ENCODE data around the gene MRPS27. TPM values are rescaled to one million over a fixed set of nuclear protein-coding genes. Genes with fewer than 3 reads are reported as not detected.

The MRPS27 gene
- total RNA-seq, 2 donors from 2014 or later = 42.9 to 58.8 TPM

DNA sequence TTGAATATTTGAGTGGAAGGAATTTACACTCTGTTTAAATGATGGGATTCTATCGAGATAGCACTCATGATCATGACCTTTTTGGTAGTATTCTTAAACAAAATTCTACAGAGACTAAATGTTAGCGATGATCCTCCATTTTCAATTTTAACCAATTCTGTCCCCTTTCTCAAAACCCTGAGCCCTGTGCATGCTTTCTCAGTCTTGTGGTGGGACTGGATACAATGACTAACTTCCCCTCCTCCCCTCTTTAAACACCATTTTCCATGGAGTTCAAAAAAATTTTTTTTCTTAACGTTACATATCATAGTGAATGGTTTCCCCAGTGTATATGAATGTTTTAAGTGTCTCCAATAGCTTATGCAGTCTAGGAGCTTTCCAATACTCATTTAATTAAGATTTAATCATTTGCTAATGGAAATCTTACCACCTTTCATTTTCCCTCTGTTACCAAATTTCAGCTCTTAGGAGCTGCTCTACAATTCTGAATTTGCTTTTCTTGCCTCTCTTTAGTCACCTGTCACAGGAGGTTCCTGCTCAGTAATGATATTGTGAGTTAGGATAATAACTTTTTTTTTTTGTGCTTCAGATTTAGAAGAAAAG lies 111.6 kb downstream of the MRPS27 start:
- Histone ChIP-seq H3K9me3 (no peaks in the 10 kb centered on the region), H3K36me3 (peaks cover 36% of the 10 kb centered on the region), H3K27me3 (replicated peaks; ENCODE audit: insufficient read depth) (no peaks in the 10 kb centered on the region), H3K4me3 (no peak overlapping the region), H3K27ac (peak overlapping the region; percentile 27 to 46), H3K4me1 (ENCODE audit: control insufficient read depth in 1 of 2, low read depth in 2 of 2) (peaks cover 18 to 52% of the 10 kb centered on the region in 2 donors)
- no peak for ATAC-seq (ENCODE audit: insufficient number of reproducible peaks, low FRiP score, low read depth)
- TF ChIP-seq, protein P1, sequence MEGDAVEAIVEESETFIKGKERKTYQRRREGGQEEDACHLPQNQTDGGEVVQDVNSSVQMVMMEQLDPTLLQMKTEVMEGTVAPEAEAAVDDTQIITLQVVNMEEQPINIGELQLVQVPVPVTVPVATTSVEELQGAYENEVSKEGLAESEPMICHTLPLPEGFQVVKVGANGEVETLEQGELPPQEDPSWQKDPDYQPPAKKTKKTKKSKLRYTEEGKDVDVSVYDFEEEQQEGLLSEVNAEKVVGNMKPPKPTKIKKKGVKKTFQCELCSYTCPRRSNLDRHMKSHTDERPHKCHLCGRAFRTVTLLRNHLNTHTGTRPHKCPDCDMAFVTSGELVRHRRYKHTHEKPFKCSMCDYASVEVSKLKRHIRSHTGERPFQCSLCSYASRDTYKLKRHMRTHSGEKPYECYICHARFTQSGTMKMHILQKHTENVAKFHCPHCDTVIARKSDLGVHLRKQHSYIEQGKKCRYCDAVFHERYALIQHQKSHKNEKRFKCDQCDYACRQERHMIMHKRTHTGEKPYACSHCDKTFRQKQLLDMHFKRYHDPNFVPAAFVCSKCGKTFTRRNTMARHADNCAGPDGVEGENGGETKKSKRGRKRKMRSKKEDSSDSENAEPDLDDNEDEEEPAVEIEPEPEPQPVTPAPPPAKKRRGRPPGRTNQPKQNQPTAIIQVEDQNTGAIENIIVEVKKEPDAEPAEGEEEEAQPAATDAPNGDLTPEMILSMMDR (IDR thresholded peaks at IDR 0.05) = no peak
- DNase-seq (ENCODE audit: low spot score) = no peak

DNA sequence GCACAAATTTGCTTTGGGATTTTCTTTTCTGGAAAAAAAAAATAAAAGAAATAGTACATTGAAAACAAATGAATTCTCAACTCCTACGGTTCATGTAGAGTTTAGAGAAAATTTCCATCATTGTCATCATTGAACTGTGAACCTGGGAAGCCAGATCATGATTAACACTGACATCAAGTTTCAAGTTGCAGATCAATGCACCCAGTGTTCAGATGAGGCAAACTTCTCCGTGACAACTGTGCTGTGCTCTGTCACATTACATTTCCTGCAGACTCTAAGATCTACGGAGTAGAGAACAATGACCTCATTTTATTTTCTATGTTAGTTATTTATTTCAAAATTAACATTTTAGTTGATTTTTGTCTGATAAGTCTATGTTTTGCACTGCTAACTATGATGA lies 113.0 kb downstream of the MRPS27 start:
- H3K4me1 ChIP-seq (ENCODE audit: control insufficient read depth in 1 of 2, low read depth in 2 of 2) = peaks cover 18 to 60% of the 10 kb centered on the region in 2 donors
- no peaks in the 10 kb centered on the region for H3K27me3 ChIP-seq (replicated peaks; ENCODE audit: insufficient read depth)
- TF ChIP-seq, protein P1 (IDR thresholded peaks at IDR 0.05) = no peak
- peaks cover 36% of the 10 kb centered on the region for H3K36me3 ChIP-seq
- no peak for ATAC-seq (ENCODE audit: insufficient number of reproducible peaks, low FRiP score, low read depth)
- H3K27ac ChIP-seq = peak overlapping the region in 1 of 2 donors; percentile 15
- H3K9me3 ChIP-seq = no peaks in the 10 kb centered on the region
- DNase-seq (ENCODE audit: low spot score) = no peak
- no peak overlapping the region for H3K4me3 ChIP-seq

DNA sequence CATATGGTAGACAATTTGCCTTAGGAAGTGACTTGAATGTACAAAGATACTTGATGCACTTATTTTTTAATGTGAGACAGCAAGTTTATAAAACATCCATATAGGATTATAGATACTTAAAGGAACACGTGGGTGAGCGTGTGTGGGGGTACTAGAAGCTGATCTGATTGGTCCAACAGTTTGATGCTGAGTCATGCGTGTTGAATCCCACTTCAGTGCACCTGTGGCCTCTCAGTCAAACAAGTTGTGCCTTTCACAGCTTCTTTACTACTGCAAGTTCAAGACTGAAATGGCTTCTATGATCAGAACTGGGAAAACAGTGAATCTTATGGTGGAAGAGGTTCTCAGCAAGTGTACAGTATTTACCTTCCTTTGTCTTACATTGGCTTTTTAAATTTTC lies 113.9 kb downstream of the MRPS27 start:
- H3K4me3 ChIP-seq = no peak overlapping the region
- ATAC-seq (ENCODE audit: insufficient number of reproducible peaks, low FRiP score, low read depth) (no peak), DNase-seq (ENCODE audit: low spot score) (no peak)
- H3K27me3 ChIP-seq (replicated peaks; ENCODE audit: insufficient read depth) = no peaks in the 10 kb centered on the region
- peaks cover 36% of the 10 kb centered on the region for H3K36me3 ChIP-seq
- peaks cover 13 to 63% of the 10 kb centered on the region in 2 donors for H3K4me1 ChIP-seq (ENCODE audit: control insufficient read depth in 1 of 2, low read depth in 2 of 2)
- peak overlapping the region in 1 of 2 donors; percentile 16 for H3K27ac ChIP-seq
- H3K9me3 ChIP-seq = no peaks in the 10 kb centered on the region
- TF ChIP-seq, protein P1 (IDR thresholded peaks at IDR 0.05) = no peak

DNA sequence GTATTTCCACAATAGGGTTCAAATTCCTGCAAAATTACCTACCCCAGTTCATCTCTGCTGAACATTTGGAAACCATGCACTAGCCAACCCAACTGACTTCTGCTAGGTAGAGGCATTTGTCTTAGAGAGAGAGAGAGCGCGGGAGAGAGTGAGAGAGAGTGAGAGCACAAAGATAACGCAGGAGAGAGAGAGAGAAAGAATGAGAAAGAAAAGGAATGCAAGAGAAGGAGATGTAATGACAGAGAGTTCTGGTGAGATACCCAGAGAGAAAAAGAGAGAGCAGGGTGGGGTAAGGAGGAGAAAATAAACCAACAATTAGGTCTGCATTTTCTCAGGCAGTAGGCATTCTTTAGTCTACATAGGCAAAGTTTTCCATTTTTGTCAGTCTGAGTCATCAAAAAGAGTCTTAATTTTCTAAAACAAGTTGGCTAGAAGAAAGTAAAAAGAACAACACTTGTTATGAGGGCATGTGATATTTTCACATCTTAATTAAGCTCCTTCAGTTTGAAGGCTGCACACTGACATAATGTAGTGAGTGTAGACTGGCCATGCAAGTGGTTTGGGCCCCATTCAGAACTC lies 114.5 kb downstream of the MRPS27 start:
- Histone ChIP-seq H3K9me3 (no peaks in the 10 kb centered on the region), H3K4me3 (no peak overlapping the region), H3K4me1 (ENCODE audit: control insufficient read depth in 1 of 2, low read depth in 2 of 2) (peaks cover 7 to 59% of the 10 kb centered on the region in 2 donors), H3K27ac (peak overlapping the region in 1 of 2 donors; percentile 16), H3K36me3 (peaks cover 36% of the 10 kb centered on the region), H3K27me3 (replicated peaks; ENCODE audit: insufficient read depth) (no peaks in the 10 kb centered on the region)
- DNase-seq (ENCODE audit: low spot score) = no peak
- ATAC-seq (ENCODE audit: insufficient number of reproducible peaks, low FRiP score, low read depth) = no peak
- TF ChIP-seq, protein P1 (IDR thresholded peaks at IDR 0.05) = no peak

DNA sequence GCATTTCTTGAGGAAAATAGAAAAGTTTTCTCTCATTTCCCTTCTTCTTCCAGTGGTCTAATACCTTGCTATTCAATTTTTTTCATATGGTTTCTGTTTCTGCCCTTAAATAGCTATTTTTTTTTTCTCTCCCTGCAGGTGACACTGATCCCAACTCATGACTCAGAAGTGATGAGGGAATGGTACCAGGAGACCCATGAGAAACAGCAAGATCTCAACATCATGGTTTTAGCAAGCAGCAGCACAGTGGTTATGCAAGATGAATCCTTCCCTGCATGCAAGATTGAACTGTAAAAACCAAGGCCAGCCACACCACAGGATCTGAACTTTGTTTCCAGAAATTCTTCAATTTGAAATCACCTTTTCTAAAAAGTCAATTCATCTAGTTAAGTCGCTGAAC lies 115.1 kb downstream of the MRPS27 start:
- ATAC-seq (ENCODE audit: insufficient number of reproducible peaks, low FRiP score, low read depth) = no peak
- TF ChIP-seq, protein P1 (IDR thresholded peaks at IDR 0.05) = no peak
- Histone ChIP-seq H3K27ac (peak overlapping the region in 1 of 2 donors; percentile 16), H3K4me3 (no peak overlapping the region), H3K27me3 (replicated peaks; ENCODE audit: insufficient read depth) (no peaks in the 10 kb centered on the region), H3K9me3 (no peaks in the 10 kb centered on the region), H3K4me1 (ENCODE audit: control insufficient read depth in 1 of 2, low read depth in 2 of 2) (peaks cover 6 to 59% of the 10 kb centered on the region in 2 donors), H3K36me3 (peaks cover 42% of the 10 kb centered on the region)
- DNase-seq (ENCODE audit: low spot score) = no peak
